Bronchial epithelial cell (primary cell): ENCODE data around the gene P3H2. TPM values are rescaled to one million over a fixed set of nuclear protein-coding genes. Genes with fewer than 3 reads are reported as not detected.
"Not testable (repeated sequence)": the region's sequence is repeated elsewhere in the genome, so short reads cannot be mapped to it uniquely, and the experiment has no call there.

Experiments used
- DNase-seq: peaks from one replicate; pipeline ENCODE4 v3.0.0-alpha.2; 2010; ENCODE audit warnings: low read depth
- FAIRE-seq: peaks from 2 replicates; lab custom pipeline; 2011; peaks lifted over from hg19 to GRCh38; lab: Jason Lieb, UNC
- H3K27me3 ChIP-seq: 2 replicates; pipeline ENCODE4 v1.5.1; 2011; ENCODE audit warnings: low read length; ENCODE audit not compliant: control insufficient read depth, insufficient read depth
- H3K36me3 ChIP-seq: 2 replicates; pipeline ENCODE4 v1.5.1; 2011; ENCODE audit warnings: low read length; ENCODE audit not compliant: control insufficient read depth, insufficient read depth
- H3K4me3 ChIP-seq: 2 replicates; pipeline ENCODE4 v1.5.1; 2011; ENCODE audit warnings: mild to moderate bottlenecking, low read depth, low read length, control low read depth
- total RNA-seq: library from RNA; depleted of rRNA; stranded (reverse); fragments of >200 nt; gene quantifications from 2 replicates; pipeline ENCODE4 v1.2.1, GENCODE V29; 2014
- TF ChIP-seq, protein P1 (sequence below): IDR thresholded peaks from 2 replicates; pipeline ENCODE4 v1.5.1; 2011; ENCODE audit warnings: mild to moderate bottlenecking, moderate library complexity, low read length, control low read depth, inconsistent platforms; ENCODE audit not compliant: insufficient read depth, severe bottlenecking

The P3H2 gene
- total RNA-seq, 1 donor from 2014 or later, result 7.6 TPM

DNA sequence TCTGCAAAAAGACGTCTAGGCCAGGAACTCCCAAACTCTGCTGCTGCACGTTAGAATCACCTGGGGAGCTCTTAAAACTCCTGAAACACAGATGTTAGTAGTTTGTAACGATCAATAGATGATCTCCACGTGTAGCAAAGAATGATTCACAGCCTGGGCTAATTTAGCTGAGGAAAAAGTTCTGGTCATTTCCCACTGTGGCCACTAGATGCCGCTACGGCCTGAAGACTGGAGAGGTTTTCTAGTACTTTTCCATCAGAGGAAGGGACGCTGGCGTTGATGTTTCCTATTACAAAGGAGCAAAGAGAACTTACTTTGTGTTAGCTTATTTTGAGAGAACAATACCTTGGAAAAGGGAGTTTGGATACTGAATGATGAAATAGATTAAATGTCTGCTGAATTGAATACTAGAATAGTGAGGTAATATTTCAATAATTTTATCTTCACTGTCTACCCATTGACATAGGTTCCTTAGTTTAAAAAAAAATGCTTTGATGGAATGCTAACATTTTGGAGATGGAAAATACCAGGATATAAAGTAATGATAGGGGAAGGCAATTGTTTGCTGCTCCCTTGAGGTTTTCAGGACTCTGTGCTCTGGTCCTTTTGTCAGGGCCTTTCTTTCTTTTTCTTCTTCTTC, 159.1 kb downstream of the P3H2 start:
- DNase-seq (peak; percentile 81), FAIRE-seq (peak; percentile 13)
- Histone ChIP-seq H3K27me3 (no peaks in the 10 kb centered on the region), H3K4me3 (no peak overlapping the region), H3K36me3 (no peaks in the 10 kb centered on the region)
- TF ChIP-seq, protein P1, sequence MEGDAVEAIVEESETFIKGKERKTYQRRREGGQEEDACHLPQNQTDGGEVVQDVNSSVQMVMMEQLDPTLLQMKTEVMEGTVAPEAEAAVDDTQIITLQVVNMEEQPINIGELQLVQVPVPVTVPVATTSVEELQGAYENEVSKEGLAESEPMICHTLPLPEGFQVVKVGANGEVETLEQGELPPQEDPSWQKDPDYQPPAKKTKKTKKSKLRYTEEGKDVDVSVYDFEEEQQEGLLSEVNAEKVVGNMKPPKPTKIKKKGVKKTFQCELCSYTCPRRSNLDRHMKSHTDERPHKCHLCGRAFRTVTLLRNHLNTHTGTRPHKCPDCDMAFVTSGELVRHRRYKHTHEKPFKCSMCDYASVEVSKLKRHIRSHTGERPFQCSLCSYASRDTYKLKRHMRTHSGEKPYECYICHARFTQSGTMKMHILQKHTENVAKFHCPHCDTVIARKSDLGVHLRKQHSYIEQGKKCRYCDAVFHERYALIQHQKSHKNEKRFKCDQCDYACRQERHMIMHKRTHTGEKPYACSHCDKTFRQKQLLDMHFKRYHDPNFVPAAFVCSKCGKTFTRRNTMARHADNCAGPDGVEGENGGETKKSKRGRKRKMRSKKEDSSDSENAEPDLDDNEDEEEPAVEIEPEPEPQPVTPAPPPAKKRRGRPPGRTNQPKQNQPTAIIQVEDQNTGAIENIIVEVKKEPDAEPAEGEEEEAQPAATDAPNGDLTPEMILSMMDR, result peak; percentile 82

DNA sequence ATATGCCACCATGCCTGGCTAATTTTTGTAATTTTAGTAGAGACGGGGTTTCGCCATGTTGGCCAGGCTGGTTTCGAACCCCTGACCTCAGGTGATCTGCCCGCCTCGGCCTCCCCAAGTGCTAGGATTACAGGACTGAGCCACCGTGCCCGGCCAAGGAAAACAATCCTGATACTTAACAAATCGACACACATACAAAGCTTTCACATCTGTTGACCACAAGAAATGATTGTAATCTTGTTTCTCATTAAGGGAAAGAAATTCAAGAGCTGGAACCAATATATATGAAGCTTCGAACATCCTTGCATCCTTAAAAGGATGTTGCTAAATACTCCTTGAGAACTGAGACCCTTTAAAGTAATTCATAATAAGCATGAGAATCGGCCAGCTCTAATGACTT, 159.6 kb downstream of the P3H2 start:
- FAIRE-seq, H3K36me3 ChIP-seq, DNase-seq, H3K27me3 ChIP-seq, H3K4me3 ChIP-seq: not testable (repeated sequence)

DNA sequence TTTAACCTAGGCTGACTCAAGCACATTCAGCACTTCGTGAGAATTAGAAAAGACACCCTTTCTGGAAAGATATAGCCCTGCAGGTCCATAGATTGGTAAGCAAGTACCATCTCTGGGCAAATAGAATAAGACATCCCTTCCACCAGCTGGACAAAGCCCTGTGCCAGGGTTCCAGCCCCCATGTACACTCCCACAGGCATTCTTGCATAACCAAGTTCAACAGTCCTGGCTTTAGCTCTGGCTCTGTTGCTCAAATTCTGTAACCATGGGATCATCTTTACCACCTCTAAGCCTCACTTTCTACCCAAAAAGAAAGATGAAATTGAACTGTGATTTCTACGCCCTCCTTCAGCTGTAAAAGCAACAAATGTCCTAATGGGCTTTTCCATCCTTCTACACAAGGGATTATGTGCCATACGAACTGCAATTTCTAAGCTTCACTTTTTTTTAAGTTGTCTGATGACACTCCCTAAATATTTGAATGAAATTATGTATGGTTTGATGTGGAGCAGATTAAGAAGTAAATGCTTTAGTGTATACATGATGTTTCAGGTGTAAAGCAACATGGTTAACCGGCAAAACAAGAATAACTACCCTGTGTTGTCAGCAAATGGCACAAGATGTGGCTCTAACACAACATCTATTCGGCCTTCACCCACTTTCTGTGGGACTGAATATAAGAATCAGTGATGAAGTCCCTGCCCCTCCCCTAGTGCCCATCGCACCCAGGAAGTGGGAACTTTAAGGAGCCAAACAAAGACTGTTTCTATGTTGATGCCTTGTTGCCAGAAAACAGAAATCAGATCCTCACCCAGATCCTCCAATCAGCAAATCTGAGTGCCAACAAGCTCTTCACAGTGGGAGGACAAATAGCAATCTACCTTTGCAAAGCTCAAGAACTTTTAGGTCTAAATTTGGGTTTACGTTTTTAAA, 165.7 kb downstream of the P3H2 start:
- TF ChIP-seq, protein P1, result no peak
- DNase-seq (peak; percentile 69), FAIRE-seq (no peak)
- Histone ChIP-seq H3K36me3 (no peaks in the 10 kb centered on the region), H3K4me3 (no peak overlapping the region), H3K27me3 (no peaks in the 10 kb centered on the region)

DNA sequence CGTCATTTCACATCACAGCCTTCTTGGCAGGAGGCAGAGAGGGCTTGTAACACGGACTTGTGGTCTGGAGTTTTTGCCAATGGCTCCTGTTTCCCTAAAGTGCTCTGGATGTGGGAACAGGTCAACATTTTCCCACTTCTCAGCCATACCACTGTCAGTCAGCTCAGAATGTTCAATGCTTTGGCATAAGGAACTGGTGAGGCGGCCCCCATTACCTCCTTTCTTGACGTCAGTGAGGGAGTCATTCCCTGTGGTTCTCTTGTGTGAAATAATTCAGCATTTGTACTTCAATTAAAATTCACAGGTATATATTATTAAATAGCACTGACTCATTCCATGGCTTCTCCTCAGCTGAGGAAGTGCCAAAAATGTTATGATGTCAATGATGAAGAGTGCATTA, 167.1 kb downstream of the P3H2 start:
- H3K27me3 ChIP-seq, result no peaks in the 10 kb centered on the region
- FAIRE-seq, result no peak
- DNase-seq, result peak; percentile 50
- TF ChIP-seq, protein P1, result no peak
- H3K36me3 ChIP-seq, result no peaks in the 10 kb centered on the region
- H3K4me3 ChIP-seq, result no peak overlapping the region

DNA sequence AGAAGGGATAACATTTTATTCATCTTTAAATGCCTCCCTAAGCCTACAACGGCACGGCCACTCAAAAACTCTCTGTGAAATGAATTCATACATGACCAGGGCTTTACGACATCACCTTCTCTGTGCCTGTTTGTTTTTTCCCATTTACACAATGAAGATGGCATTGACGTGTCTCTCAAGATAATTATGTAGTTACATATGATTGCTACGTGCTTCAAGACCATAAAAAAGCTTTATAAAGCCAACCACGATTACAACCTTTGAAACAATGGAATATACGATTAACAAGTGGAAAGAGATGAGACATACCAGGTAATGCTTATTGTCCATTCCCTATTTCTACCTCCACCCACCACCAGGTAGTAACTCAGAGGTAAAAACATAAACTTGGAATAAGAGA, 168.4 kb downstream of the P3H2 start:
- Histone ChIP-seq H3K4me3 (no peak overlapping the region), H3K36me3 (no peaks in the 10 kb centered on the region), H3K27me3 (no peaks in the 10 kb centered on the region)
- TF ChIP-seq, protein P1, result no peak
- FAIRE-seq, result no peak
- DNase-seq, result no peak

DNA sequence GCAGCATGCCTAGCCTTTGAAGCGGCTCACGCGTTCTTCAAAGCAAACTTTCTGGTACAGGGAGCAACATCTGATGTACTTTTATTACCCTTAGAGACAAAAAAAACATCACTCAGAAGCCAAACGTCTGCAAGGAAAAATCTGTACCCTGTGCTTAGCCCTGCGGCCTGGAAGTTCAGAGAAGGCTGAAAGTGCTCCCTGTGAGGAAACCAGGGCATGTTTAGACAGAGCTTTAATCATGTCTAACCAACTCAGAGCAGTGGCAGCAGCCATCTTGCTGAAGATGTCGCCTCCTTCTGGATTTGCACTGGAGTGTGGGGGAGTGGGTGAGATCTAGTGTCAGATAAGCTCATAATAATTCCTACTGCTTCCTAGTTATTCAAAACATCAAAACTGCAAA, 170.4 kb downstream of the P3H2 start:
- TF ChIP-seq, protein P1, result peak; percentile 5
- FAIRE-seq (no peak), DNase-seq (peak; percentile 68)
- H3K27me3 ChIP-seq, result no peaks in the 10 kb centered on the region
- H3K4me3 ChIP-seq, result no peak overlapping the region
- no peaks in the 10 kb centered on the region for H3K36me3 ChIP-seq
